T-helper 1 cell (primary cell): ENCODE data around the gene SLC16A12.
"Not testable (repeated sequence)": the region's sequence is repeated elsewhere in the genome, so short reads cannot be mapped to it uniquely, and the experiment has no call there.

Experiments used
- DNase-seq, 5 donors: peaks; one replicate each; pipeline ENCODE4 v3.0.0-alpha.2; 2012 to 2020

Gene SLC16A12

GRCh38 chr10:89414879-89415821 lies 120.2 kb downstream of the SLC16A12 start:
- DNase-seq = peak; percentile 15 to 39 (median 28)

- DNase-seq = peak; percentile 43 to 83 (median 55)
Observed at GRCh38 chr10:89414146-89414878, 121.1 kb downstream of the SLC16A12 start, which contains the start of gene IFIT5. TSS of gene IFIT5 (plus strand) at chr10:89414568. CDS start at chr10:89414799, 231 bp downstream.

- no peak for DNase-seq
Observed at GRCh38 chr10:89413398-89413912, 121.9 kb downstream of the SLC16A12 start.

- peak in 3 of 5 donors; percentile 9 to 18 (median 13) for DNase-seq
Observed at GRCh38 chr10:89412276-89412675, 123.1 kb downstream of the SLC16A12 start.

GRCh38 chr10:89411135-89411534 lies 124.3 kb downstream of the SLC16A12 start:
- not testable (repeated sequence) for DNase-seq

- DNase-seq = not testable (repeated sequence)
Observed at GRCh38 chr10:89410551-89410950, 124.8 kb downstream of the SLC16A12 start.

GRCh38 chr10:89409282-89409681 lies 126.1 kb downstream of the SLC16A12 start:
- DNase-seq = not testable (repeated sequence)

- DNase-seq = not testable (repeated sequence)
Observed at GRCh38 chr10:89407792-89408191, 127.6 kb downstream of the SLC16A12 start.

GRCh38 chr10:89406178-89406577 lies 129.2 kb downstream of the SLC16A12 start:
- DNase-seq = not testable (repeated sequence)

- no peak for DNase-seq
Observed at GRCh38 chr10:89404104-89405047, 131.0 kb downstream of the SLC16A12 start.

GRCh38 chr10:89403043-89403442 lies 132.4 kb downstream of the SLC16A12 start:
- no peak for DNase-seq

GRCh38 chr10:89399956-89400355 lies 135.4 kb downstream of the SLC16A12 start:
- no peak for DNase-seq

GRCh38 chr10:89398003-89398749 lies 137.2 kb downstream of the SLC16A12 start:
- no peak for DNase-seq

GRCh38 chr10:89395141-89395540 lies 140.3 kb downstream of the SLC16A12 start:
- no peak for DNase-seq

- no peak for DNase-seq
Observed at GRCh38 chr10:89393898-89394297, 141.5 kb downstream of the SLC16A12 start.

GRCh38 chr10:89392974-89393373 lies 142.4 kb downstream of the SLC16A12 start:
- DNase-seq = no peak

- peak in 4 of 5 donors; percentile 29 to 53 (median 45) for DNase-seq
Observed at GRCh38 chr10:89391907-89392756, 143.3 kb downstream of the SLC16A12 start, which contains the start of gene IFIT1. TSS of gene IFIT1 (plus strand) at chr10:89392623. CDS start at chr10:89392713, 90 bp downstream.

GRCh38 chr10:89391226-89391576 lies 144.2 kb downstream of the SLC16A12 start:
- not testable (repeated sequence) for DNase-seq

- no peak for DNase-seq
Observed at GRCh38 chr10:89390476-89391225, 144.7 kb downstream of the SLC16A12 start.
